ENCODE data around the gene AHR. TPM values are rescaled to one million over a fixed set of nuclear protein-coding genes. Genes with fewer than 3 reads are reported as not detected.

AHR gene
- total and polyA plus RNA-seq, 2 donors (not counting 1 experiment from before 2014, with no cell fraction given) = 4.8 to 11.2 TPM

DNA sequence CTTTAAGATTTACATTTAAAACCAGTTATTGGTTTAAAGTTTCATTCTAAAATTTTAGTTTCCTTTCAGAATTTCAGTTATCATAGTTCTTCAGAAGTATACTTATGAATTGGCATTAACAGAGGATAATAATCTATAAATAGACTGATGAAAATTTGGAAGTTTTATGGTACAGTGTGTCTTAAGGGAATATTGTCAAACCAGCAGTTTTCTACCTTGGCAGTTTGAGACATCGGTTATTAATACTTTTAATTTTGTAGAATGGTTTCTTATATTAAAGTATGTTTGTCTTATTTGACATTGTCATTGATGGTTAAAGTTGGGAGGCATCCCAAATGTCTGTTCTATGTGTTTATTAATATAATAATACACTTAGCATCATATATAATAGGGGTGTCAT lies 2.0 kb downstream of the AHR start:
- H3K27ac ChIP-seq (ENCODE audit: low read length in 2 of 2) = no peak overlapping the region
- TF ChIP-seq, protein P1, sequence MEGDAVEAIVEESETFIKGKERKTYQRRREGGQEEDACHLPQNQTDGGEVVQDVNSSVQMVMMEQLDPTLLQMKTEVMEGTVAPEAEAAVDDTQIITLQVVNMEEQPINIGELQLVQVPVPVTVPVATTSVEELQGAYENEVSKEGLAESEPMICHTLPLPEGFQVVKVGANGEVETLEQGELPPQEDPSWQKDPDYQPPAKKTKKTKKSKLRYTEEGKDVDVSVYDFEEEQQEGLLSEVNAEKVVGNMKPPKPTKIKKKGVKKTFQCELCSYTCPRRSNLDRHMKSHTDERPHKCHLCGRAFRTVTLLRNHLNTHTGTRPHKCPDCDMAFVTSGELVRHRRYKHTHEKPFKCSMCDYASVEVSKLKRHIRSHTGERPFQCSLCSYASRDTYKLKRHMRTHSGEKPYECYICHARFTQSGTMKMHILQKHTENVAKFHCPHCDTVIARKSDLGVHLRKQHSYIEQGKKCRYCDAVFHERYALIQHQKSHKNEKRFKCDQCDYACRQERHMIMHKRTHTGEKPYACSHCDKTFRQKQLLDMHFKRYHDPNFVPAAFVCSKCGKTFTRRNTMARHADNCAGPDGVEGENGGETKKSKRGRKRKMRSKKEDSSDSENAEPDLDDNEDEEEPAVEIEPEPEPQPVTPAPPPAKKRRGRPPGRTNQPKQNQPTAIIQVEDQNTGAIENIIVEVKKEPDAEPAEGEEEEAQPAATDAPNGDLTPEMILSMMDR (IDR thresholded peaks at IDR 0.05) = no peak
- no peak for TF ChIP-seq EZH2 (IDR thresholded peaks at IDR 0.05; ENCODE audit: borderline replicate concordance, insufficient read depth, low read depth, low read length, poor library complexity, severe bottlenecking)
- no peaks in the 10 kb centered on the region for H3K27me3 ChIP-seq (replicated peaks in 1 of 4; ENCODE audit: control extremely low read depth in 1 of 4, control insufficient read depth in 3 of 4, insufficient read depth in 4 of 4, low read length in 3 of 4)
- Mint-ChIP-seq H3K4me3 (peak overlapping the region; percentile 86), H3K4me1 (peaks cover 44% of the 10 kb centered on the region), H3K27ac (no peak overlapping the region), H3K9me3 (ENCODE audit: insufficient read depth) (peaks cover 2% of the 10 kb centered on the region), H3K27me3 (no peaks in the 10 kb centered on the region)
- no peaks in the 10 kb centered on the region for H3K9me3 ChIP-seq (ENCODE audit: control extremely low read depth in 1 of 3, control insufficient read depth in 2 of 3, insufficient read depth in 1 of 3, low read length in 2 of 3)
- ChIA-PET POLR2A (no interaction called here), CTCF (interaction anchor here (1.1 to 3.1 kb wide), 2 partner anchors 318 to 378 kb away, joined by 3 to 40 read pairs; no protein-coding TSS in a partner anchor)
- intact Hi-C loops (cut with micrococcal nuclease) = loop anchor here (5.0 kb wide), 1 partner anchor 382 kb away; no protein-coding TSS in a partner anchor
- no peak for DNase-seq
- H4K20me1 ChIP-seq (ENCODE audit: control insufficient read depth, insufficient read depth, low read length, poor library complexity, severe bottlenecking) = no peaks in the 10 kb centered on the region
- H3K4me1 ChIP-seq (ENCODE audit: control insufficient read depth in 2 of 2, insufficient read depth in 2 of 2, low read length in 2 of 2) = peaks cover 28 to 30% of the 10 kb centered on the region in 2 donors
- no peaks in the 10 kb centered on the region for H3K36me3 ChIP-seq (replicated peaks in 1 of 2; ENCODE audit: control extremely low read depth in 1 of 2, control insufficient read depth in 1 of 2, extremely low read depth in 1 of 2, insufficient read depth in 2 of 2, low read length in 1 of 2)
- H3K9ac ChIP-seq (ENCODE audit: low read length) = peak overlapping the region; percentile 87
- H3K4me3 ChIP-seq (ENCODE audit: control extremely low read depth in 1 of 5, extremely low read depth in 1 of 5, insufficient read depth in 1 of 5, low read depth in 2 of 5, low read length in 4 of 5) = peak overlapping the region in 1 of 5 experiments; percentile 84
- peak overlapping the region; percentile 94 for H3K4me2 ChIP-seq (replicated peaks; ENCODE audit: low read depth, low read length, poor library complexity, severe bottlenecking)
- no peak for ATAC-seq (ENCODE audit: low read depth)
- peaks cover 18% of the 10 kb centered on the region for H3K79me2 ChIP-seq (ENCODE audit: control insufficient read depth, insufficient read depth, low read length)
- no peak overlapping the region for H2AFZ ChIP-seq (ENCODE audit: insufficient read depth, low read depth, low read length, poor library complexity, severe bottlenecking)
- no CpG with 5 or more reads among the region's 1 CpG for WGBS (ENCODE audit: insufficient coverage)
